ENCODE measurements around the gene ACOT4. TPM values are rescaled to one million over a fixed set of nuclear protein-coding genes. Genes with fewer than 3 reads are reported as not detected.
"Not testable (repeated sequence)": the region's sequence is repeated elsewhere in the genome, so short reads cannot be mapped to it uniquely, and the experiment has no call there.

ACOT4 gene
- total and polyA plus RNA-seq, 9 donors = 0.20 to 0.43 (median 0.31) TPM

DNA sequence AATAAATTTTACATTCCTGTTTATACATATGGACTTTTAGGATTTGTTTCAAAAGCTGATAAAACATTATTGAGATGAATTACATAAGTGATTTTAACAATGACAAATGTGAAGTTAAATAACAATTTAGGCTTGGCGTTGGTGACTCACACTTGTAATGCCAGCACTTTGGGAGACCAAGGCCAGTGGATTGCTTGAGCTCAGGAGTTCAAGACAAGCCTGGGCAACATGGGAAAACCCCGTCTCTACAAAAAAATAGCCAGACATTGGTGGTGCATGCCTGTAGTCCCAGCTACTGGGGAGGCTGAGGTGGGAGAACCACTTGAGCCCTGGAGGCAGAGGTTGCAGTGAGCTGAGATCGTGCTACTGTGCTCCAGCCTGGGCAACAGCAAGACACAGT lies 15.3 kb upstream of the ACOT4 start:
- DNase-seq = no peak
- Histone ChIP-seq H3K9me3 (replicated peaks; ENCODE audit: control insufficient read depth, low read depth, low read length) (no peaks in the 10 kb centered on the region), H3K27ac (ENCODE audit: low read length) (no peak overlapping the region), H3K27me3 (ENCODE audit: control insufficient read depth, insufficient read depth, low read length) (no peaks in the 10 kb centered on the region), H3K4me3 (ENCODE audit: low read length) (no peak overlapping the region), H3K4me1 (ENCODE audit: control insufficient read depth, insufficient read depth, low read length) (no peaks in the 10 kb centered on the region), H3K36me3 (ENCODE audit: control insufficient read depth, insufficient read depth, low read length) (peaks cover 29% of the 10 kb centered on the region)
- 75% methylated on average over 1 of the region's 3 CpGs for WGBS (ENCODE audit: insufficient coverage)

DNA sequence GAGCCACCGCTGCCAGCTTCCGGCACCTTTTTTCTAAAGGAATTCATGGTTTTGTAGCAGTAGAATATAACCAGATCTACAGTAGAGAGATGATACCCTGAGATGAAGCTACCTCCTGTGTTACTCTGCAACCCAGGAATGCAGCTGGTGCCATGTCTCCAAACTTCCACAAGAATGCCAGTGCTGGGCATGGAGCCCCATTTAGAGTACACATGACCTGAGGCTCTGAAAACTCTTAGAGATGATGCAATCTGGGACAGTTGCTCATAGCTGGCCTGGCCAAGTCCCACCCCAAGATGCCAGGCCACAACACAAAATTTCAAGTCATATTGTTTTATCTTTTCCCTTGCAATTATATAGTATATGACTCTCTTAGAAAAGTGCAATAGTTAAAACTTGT lies 14.5 kb upstream of the ACOT4 start:
- no CpG with 5 or more reads among the region's 2 CpGs for WGBS (ENCODE audit: insufficient coverage)
- not testable (repeated sequence) for H3K27me3 ChIP-seq (ENCODE audit: control insufficient read depth, insufficient read depth, low read length); DNase-seq; H3K27ac ChIP-seq (ENCODE audit: low read length); H3K4me3 ChIP-seq (ENCODE audit: low read length); H3K9me3 ChIP-seq (replicated peaks; ENCODE audit: control insufficient read depth, low read depth, low read length); H3K4me1 ChIP-seq (ENCODE audit: control insufficient read depth, insufficient read depth, low read length)
- peaks cover 29% of the 10 kb centered on the region for H3K36me3 ChIP-seq (ENCODE audit: control insufficient read depth, insufficient read depth, low read length)

DNA sequence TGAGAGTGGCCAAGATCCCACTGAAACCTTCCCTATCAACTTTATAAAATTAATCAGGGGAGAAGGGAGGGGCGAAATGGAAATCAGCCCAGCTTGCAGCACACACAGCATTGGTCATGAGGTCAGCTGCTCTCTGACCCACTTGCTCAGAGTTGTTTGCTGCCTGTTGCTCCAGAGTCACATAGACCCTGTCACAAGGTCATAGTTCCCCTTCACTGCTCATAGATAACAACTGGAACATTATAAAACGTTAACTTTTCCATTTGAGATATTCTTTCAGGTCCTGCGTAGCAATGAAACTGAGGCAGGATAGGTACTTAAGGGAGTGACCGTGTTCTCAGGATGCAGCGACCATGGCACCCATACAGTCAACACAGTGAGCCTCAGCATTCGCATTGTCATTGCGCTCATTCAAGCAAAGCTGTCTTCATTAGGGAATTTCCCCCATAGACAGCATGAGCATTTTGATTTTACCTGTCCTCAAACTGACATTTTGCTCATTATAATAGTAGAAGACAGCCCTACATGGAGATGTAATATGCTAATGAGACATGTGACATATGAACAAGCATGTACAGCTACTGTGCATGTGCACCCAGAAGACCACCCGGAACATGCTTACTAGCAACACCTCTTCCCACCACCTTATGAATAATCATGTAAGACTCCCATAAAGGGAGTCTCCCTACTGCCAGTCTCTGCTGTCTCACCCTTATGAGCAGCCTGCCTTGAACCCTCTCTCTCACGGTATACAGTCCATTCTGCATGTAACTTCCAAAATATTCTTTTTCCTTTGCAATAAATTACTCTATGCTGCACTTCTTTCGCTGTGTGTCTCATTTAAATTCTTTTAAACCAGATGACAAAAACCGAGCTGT lies 9.3 kb upstream of the ACOT4 start:
- not testable (repeated sequence) for DNase-seq; H3K27me3 ChIP-seq (ENCODE audit: control insufficient read depth, insufficient read depth, low read length); H3K27ac ChIP-seq (ENCODE audit: low read length); H3K4me3 ChIP-seq (ENCODE audit: low read length); H3K9me3 ChIP-seq (replicated peaks; ENCODE audit: control insufficient read depth, low read depth, low read length); H3K4me1 ChIP-seq (ENCODE audit: control insufficient read depth, insufficient read depth, low read length)
- WGBS (ENCODE audit: insufficient coverage) = 80% methylated on average over 3 of the region's 11 CpGs
- peaks cover 19% of the 10 kb centered on the region for H3K36me3 ChIP-seq (ENCODE audit: control insufficient read depth, insufficient read depth, low read length)

DNA sequence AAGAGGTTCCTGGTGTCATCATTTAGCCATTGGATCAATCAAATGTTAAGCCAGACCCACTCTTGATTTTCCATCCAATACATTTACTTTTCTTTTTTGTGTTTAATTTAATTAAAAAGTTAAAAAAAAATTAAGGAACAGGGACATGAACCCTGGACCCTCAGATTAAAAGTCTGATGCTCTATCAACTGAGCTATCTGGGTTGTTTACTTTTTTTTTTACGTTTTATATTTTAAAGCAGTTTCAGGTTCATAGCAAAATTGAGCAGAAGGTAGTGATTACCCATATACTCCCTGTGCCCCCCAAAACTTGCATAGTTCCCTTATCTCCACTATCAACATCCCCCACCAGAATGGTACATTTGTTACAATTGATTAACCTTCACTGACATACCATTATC lies 3.0 kb upstream of the ACOT4 start:
- H3K27me3 ChIP-seq (ENCODE audit: control insufficient read depth, insufficient read depth, low read length) = peaks cover 6% of the 10 kb centered on the region
- H3K27ac ChIP-seq (ENCODE audit: low read length) = no peak overlapping the region
- H3K4me1 ChIP-seq (ENCODE audit: control insufficient read depth, insufficient read depth, low read length) = peaks cover 2% of the 10 kb centered on the region
- no peaks in the 10 kb centered on the region for H3K36me3 ChIP-seq (ENCODE audit: control insufficient read depth, insufficient read depth, low read length)
- WGBS (ENCODE audit: insufficient coverage) = no CpG with 5 or more reads among the region's 1 CpG
- DNase-seq = no peak
- no peak overlapping the region for H3K4me3 ChIP-seq (ENCODE audit: low read length)
- no peaks in the 10 kb centered on the region for H3K9me3 ChIP-seq (replicated peaks; ENCODE audit: control insufficient read depth, low read depth, low read length)

DNA sequence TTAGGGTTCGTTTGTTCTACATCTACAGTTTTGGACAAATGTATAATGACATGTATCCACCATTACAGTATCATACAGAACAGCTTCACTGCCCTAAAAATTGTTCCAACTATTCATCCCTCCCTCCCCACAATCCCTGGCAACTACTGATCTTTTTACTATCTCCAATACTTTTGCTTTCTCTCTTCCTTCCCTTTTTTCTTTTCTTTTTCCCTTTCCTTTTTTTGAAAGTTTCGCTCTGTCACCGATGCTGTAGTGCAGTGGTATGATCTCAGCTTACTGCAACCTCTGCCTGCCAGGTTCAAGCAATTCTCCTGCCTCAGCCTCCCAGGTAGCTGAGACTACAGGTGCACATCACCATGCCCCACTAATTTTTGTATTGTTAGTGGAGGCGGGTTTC lies 2.6 kb upstream of the ACOT4 start:
- no peaks in the 10 kb centered on the region for H3K9me3 ChIP-seq (replicated peaks; ENCODE audit: control insufficient read depth, low read depth, low read length)
- peaks cover 2% of the 10 kb centered on the region for H3K4me1 ChIP-seq (ENCODE audit: control insufficient read depth, insufficient read depth, low read length)
- no peaks in the 10 kb centered on the region for H3K36me3 ChIP-seq (ENCODE audit: control insufficient read depth, insufficient read depth, low read length)
- H3K27me3 ChIP-seq (ENCODE audit: control insufficient read depth, insufficient read depth, low read length) = peaks cover 6% of the 10 kb centered on the region
- no peak overlapping the region for H3K4me3 ChIP-seq (ENCODE audit: low read length)
- no peak for DNase-seq
- no CpG with 5 or more reads among the region's 4 CpGs for WGBS (ENCODE audit: insufficient coverage)
- no peak overlapping the region for H3K27ac ChIP-seq (ENCODE audit: low read length)

DNA sequence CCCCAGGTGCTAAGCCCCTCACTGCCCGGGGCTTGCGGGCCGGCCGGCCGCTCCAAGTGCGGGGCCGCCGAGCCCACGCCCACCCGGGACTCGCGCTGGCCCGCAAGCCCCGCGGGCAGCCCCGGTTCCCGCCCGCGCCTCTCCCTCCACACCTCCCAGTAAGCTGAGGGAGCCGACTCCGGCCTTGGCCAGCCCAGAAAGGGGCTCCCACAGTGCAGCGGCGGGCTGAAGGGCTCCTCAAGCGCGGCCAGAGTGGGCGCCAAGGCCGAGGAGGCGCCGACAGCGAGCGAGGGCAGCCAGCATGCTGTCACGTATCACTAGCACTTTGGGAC lies 1.0 kb upstream of the ACOT4 start:
- not testable (repeated sequence) for H3K36me3 ChIP-seq (ENCODE audit: control insufficient read depth, insufficient read depth, low read length); H3K9me3 ChIP-seq (replicated peaks; ENCODE audit: control insufficient read depth, low read depth, low read length); H3K4me1 ChIP-seq (ENCODE audit: control insufficient read depth, insufficient read depth, low read length); H3K27me3 ChIP-seq (ENCODE audit: control insufficient read depth, insufficient read depth, low read length); H3K4me3 ChIP-seq (ENCODE audit: low read length); DNase-seq; H3K27ac ChIP-seq (ENCODE audit: low read length)
- WGBS (ENCODE audit: insufficient coverage) = 90% methylated on average over 7 of the region's 32 CpGs

DNA sequence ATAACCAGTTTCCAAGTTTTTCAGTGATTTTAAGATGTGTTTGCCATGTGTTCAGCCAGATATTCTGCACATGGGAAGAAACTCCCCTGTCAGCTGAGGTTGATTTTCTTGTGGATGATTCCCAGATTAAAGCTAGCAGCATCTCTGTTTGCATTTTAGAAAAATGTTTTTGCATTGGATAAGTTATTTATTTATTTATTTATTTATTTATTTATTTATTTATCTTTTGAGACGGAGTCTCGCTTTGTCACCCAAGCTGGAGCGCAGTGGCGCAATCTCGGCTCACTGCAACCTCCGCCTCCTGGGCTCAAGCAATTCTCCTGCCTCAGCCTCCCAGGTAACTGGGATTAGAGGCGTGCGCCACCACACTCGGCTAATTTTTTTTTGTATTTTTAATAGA lies 2.8 kb downstream of the ACOT4 start:
- H3K36me3 ChIP-seq (ENCODE audit: control insufficient read depth, insufficient read depth, low read length) = no peaks in the 10 kb centered on the region
- H3K27ac ChIP-seq (ENCODE audit: low read length) = no peak overlapping the region
- peaks cover 6% of the 10 kb centered on the region for H3K27me3 ChIP-seq (ENCODE audit: control insufficient read depth, insufficient read depth, low read length)
- no peak for DNase-seq
- H3K9me3 ChIP-seq (replicated peaks; ENCODE audit: control insufficient read depth, low read depth, low read length) = no peaks in the 10 kb centered on the region
- 100% methylated on average over 1 of the region's 9 CpGs for WGBS (ENCODE audit: insufficient coverage)
- peaks cover 2% of the 10 kb centered on the region for H3K4me1 ChIP-seq (ENCODE audit: control insufficient read depth, insufficient read depth, low read length)
- no peak overlapping the region for H3K4me3 ChIP-seq (ENCODE audit: low read length)

DNA sequence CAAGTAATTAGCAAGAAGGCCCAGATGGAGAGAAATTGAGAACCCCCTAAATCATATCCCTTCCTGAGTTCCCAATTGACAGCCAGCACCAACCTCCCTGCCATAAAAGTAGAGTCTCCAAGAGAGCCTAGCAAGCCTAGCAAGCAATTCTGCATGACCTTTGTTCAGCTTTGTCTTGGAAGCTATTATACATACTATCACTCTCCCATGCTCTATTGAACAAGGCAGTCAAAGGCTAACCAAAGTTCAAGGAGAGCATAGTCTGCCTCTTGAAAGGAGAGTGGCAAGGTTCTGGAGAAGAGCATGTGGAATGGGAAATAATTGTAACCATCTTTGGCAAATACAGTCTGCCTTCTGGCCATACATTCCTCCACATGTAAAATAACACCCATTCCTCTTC lies 7.8 kb downstream of the ACOT4 start:
- Histone ChIP-seq H3K9me3 (replicated peaks; ENCODE audit: control insufficient read depth, low read depth, low read length) (no peaks in the 10 kb centered on the region), H3K4me1 (ENCODE audit: control insufficient read depth, insufficient read depth, low read length) (no peaks in the 10 kb centered on the region), H3K27ac (ENCODE audit: low read length) (no peak overlapping the region), H3K4me3 (ENCODE audit: low read length) (no peak overlapping the region), H3K36me3 (ENCODE audit: control insufficient read depth, insufficient read depth, low read length) (no peaks in the 10 kb centered on the region), H3K27me3 (ENCODE audit: control insufficient read depth, insufficient read depth, low read length) (no peaks in the 10 kb centered on the region)
- DNase-seq = no peak

DNA sequence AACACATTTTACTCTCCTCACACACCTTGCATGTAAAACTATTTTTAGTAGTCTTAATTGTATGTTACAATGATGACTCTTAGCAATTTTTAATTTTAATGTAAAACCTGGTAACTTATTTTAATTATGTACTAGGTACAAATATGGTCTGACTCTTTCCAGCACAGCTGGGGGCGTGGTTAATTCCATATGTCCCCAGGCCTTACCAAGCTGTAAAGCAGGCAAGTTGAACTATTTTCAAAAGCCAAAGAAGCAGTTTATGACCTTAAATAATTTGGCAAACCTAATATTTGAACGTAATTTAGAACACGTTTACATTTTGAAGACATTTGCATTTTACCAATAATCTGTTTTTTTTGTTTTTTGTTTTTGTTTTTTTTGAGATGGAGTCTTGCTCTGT lies 11.3 kb downstream of the ACOT4 start:
- H3K27ac ChIP-seq (ENCODE audit: low read length) = no peak overlapping the region
- no peak overlapping the region for H3K4me3 ChIP-seq (ENCODE audit: low read length)
- H3K27me3 ChIP-seq (ENCODE audit: control insufficient read depth, insufficient read depth, low read length) = no peaks in the 10 kb centered on the region
- no CpG with 5 or more reads among the region's 3 CpGs for WGBS (ENCODE audit: insufficient coverage)
- no peaks in the 10 kb centered on the region for H3K9me3 ChIP-seq (replicated peaks; ENCODE audit: control insufficient read depth, low read depth, low read length)
- no peaks in the 10 kb centered on the region for H3K36me3 ChIP-seq (ENCODE audit: control insufficient read depth, insufficient read depth, low read length)
- H3K4me1 ChIP-seq (ENCODE audit: control insufficient read depth, insufficient read depth, low read length) = no peaks in the 10 kb centered on the region
- no peak for DNase-seq

DNA sequence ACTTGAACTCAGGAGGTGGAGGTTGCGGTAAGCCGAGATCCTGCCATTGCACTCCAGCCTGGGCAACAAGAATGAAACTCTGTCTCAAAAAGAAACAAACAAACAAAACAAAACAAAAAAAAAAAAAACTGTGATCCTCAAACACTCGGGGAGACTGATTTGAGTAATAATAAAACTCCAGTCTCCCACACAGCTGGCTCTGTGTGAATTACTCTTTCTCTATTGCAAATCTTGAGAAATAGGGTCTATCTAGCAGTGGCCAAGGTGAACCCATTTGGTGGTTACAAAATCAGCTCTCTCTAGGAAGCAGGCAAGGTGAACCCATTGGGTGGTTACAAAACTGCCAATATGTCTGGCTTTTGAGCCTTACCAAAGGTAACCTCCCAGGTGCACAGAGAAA lies 14.6 kb downstream of the ACOT4 start:
- H3K4me1 ChIP-seq (ENCODE audit: control insufficient read depth, insufficient read depth, low read length) = no peaks in the 10 kb centered on the region
- WGBS (ENCODE audit: insufficient coverage) = no CpG with 5 or more reads among the region's 3 CpGs
- no peaks in the 10 kb centered on the region for H3K27me3 ChIP-seq (ENCODE audit: control insufficient read depth, insufficient read depth, low read length)
- H3K4me3 ChIP-seq (ENCODE audit: low read length) = no peak overlapping the region
- peaks cover 4% of the 10 kb centered on the region for H3K9me3 ChIP-seq (replicated peaks; ENCODE audit: control insufficient read depth, low read depth, low read length)
- DNase-seq = no peak
- no peak overlapping the region for H3K27ac ChIP-seq (ENCODE audit: low read length)
- no peaks in the 10 kb centered on the region for H3K36me3 ChIP-seq (ENCODE audit: control insufficient read depth, insufficient read depth, low read length)

DNA sequence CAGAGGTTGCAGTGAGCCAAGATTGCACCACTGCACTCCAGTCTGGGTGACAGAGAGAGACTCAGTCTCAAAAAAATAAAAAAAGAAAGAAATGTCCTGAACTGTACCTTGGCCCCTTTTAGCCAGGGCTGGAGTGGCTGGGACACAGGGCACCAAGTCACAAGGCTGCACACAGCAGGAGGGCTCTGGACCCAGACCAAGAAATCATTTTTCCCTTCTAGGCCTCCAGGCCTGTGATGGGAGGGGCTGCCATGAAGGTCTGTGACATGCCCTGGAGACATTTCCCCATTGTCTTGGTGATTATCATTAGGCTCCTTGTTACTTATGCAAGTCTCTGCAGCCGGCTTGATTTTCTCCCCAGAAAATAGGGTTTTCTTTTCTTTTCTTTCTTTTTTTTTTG lies 15.6 kb downstream of the ACOT4 start:
- no CpG with 5 or more reads among the region's 1 CpG for WGBS (ENCODE audit: insufficient coverage)
- H3K36me3 ChIP-seq (ENCODE audit: control insufficient read depth, insufficient read depth, low read length) = no peaks in the 10 kb centered on the region
- H3K9me3 ChIP-seq (replicated peaks; ENCODE audit: control insufficient read depth, low read depth, low read length) = peaks cover 4% of the 10 kb centered on the region
- no peak overlapping the region for H3K4me3 ChIP-seq (ENCODE audit: low read length)
- no peak overlapping the region for H3K27ac ChIP-seq (ENCODE audit: low read length)
- H3K27me3 ChIP-seq (ENCODE audit: control insufficient read depth, insufficient read depth, low read length) = no peaks in the 10 kb centered on the region
- no peak for DNase-seq
- no peaks in the 10 kb centered on the region for H3K4me1 ChIP-seq (ENCODE audit: control insufficient read depth, insufficient read depth, low read length)

All from muscle of leg (tissue), 11 donors.